Mucosa of rectum (tissue), 2 donors: ENCODE measurements around the gene TBC1D21.

Experiments used
- H3K27ac ChIP-seq, 2 donors: one replicate each; pipeline ENCODE4 v1.7.0; 2013; ENCODE audit warnings: inconsistent platforms in 2 of 2, low read depth in 2 of 2, low read length in 2 of 2
- H3K27me3 ChIP-seq, 2 donors: one replicate each; pipeline ENCODE4 v1.7.0; 2013; ENCODE audit warnings: low read length in 2 of 2; ENCODE audit not compliant: control insufficient read depth in 2 of 2, insufficient read depth in 2 of 2
- H3K36me3 ChIP-seq, 2 donors: one replicate each; pipeline ENCODE4 v1.7.0; 2013; ENCODE audit warnings: low read length in 2 of 2; ENCODE audit not compliant: control insufficient read depth in 2 of 2, insufficient read depth in 2 of 2
- H3K4me1 ChIP-seq, 2 donors: one replicate each; pipeline ENCODE4 v1.7.0; 2013; ENCODE audit warnings: low read length in 2 of 2, mild to moderate bottlenecking in 1 of 2; ENCODE audit not compliant: control insufficient read depth in 2 of 2, insufficient read depth in 2 of 2
- H3K4me3 ChIP-seq, 2 donors: one replicate each; pipeline ENCODE4 v1.7.0; 2013; ENCODE audit warnings: low read length in 2 of 2
- H3K9ac ChIP-seq, 2 donors: one replicate each; pipeline ENCODE4 v1.7.0; 2013; ENCODE audit warnings: low read length in 2 of 2, low read depth in 1 of 2, mild to moderate bottlenecking in 1 of 2
- H3K9me3 ChIP-seq, 2 donors: one replicate each; pipeline ENCODE4 v1.7.0; 2013; ENCODE audit warnings: low read length in 2 of 2; ENCODE audit not compliant: control insufficient read depth in 2 of 2
- donor health status: healthy.
- donor health status: Normal muscosa, but diverticular disease.

TBC1D21 gene

GRCh38 chr15:73909651-73910050, 36.3 kb downstream of the TBC1D21 start:
- H3K4me1 ChIP-seq: peaks cover 0 to 2% of the 10 kb centered on the region in 2 donors
- no peaks in the 10 kb centered on the region for H3K9me3 ChIP-seq
- H3K9ac ChIP-seq: no peak overlapping the region
- H3K4me3 ChIP-seq: no peak overlapping the region
- no peak overlapping the region for H3K27ac ChIP-seq
- peaks cover 0 to 4% of the 10 kb centered on the region in 2 donors for H3K27me3 ChIP-seq
- H3K36me3 ChIP-seq: no peaks in the 10 kb centered on the region

- Histone ChIP-seq H3K36me3 (no peaks in the 10 kb centered on the region), H3K27ac (no peak overlapping the region), H3K9ac (no peak overlapping the region), H3K4me1 (peaks cover 0 to 2% of the 10 kb centered on the region in 2 donors), H3K27me3 (peaks cover 0 to 4% of the 10 kb centered on the region in 2 donors), H3K4me3 (no peak overlapping the region), H3K9me3 (no peaks in the 10 kb centered on the region)
Measured at GRCh38 chr15:73910522-73911303, 37.3 kb downstream of the TBC1D21 start.

- H3K9ac ChIP-seq: no peak overlapping the region
- H3K36me3 ChIP-seq: no peaks in the 10 kb centered on the region
- H3K4me3 ChIP-seq: no peak overlapping the region
- H3K9me3 ChIP-seq: no peaks in the 10 kb centered on the region
- peaks cover 0 to 4% of the 10 kb centered on the region in 2 donors for H3K27me3 ChIP-seq
- peaks cover 0 to 2% of the 10 kb centered on the region in 2 donors for H3K4me1 ChIP-seq
- H3K27ac ChIP-seq: no peak overlapping the region
Measured at GRCh38 chr15:73912030-73912596, 38.7 kb downstream of the TBC1D21 start.

- Histone ChIP-seq H3K27ac (no peak overlapping the region), H3K27me3 (peaks cover 0 to 4% of the 10 kb centered on the region in 2 donors), H3K9me3 (no peaks in the 10 kb centered on the region), H3K4me3 (no peak overlapping the region), H3K4me1 (no peaks in the 10 kb centered on the region), H3K36me3 (no peaks in the 10 kb centered on the region), H3K9ac (no peak overlapping the region)
Measured at GRCh38 chr15:73914145-73914544, 40.8 kb downstream of the TBC1D21 start.

GRCh38 chr15:73915082-73915481, 41.7 kb downstream of the TBC1D21 start:
- Histone ChIP-seq H3K36me3 (no peaks in the 10 kb centered on the region), H3K9me3 (no peaks in the 10 kb centered on the region), H3K27ac (no peak overlapping the region), H3K4me1 (no peaks in the 10 kb centered on the region), H3K4me3 (no peak overlapping the region), H3K27me3 (peaks cover 0 to 4% of the 10 kb centered on the region in 2 donors), H3K9ac (no peak overlapping the region)

GRCh38 chr15:73918784-73919183, 45.4 kb downstream of the TBC1D21 start:
- Histone ChIP-seq H3K9ac (no peak overlapping the region), H3K4me1 (peaks cover 3 to 10% of the 10 kb centered on the region in 2 donors), H3K9me3 (no peaks in the 10 kb centered on the region), H3K36me3 (no peaks in the 10 kb centered on the region), H3K4me3 (no peak overlapping the region), H3K27ac (no peak overlapping the region), H3K27me3 (no peaks in the 10 kb centered on the region)

- Histone ChIP-seq H3K4me3 (no peak overlapping the region), H3K9ac (no peak overlapping the region), H3K27ac (no peak overlapping the region), H3K4me1 (peaks cover 11 to 17% of the 10 kb centered on the region in 2 donors), H3K36me3 (no peaks in the 10 kb centered on the region), H3K27me3 (no peaks in the 10 kb centered on the region), H3K9me3 (no peaks in the 10 kb centered on the region)
Measured at GRCh38 chr15:73919706-73920105, 46.3 kb downstream of the TBC1D21 start.

GRCh38 chr15:73921254-73921925, 48.0 kb downstream of the TBC1D21 start:
- H3K9me3 ChIP-seq: no peaks in the 10 kb centered on the region
- H3K9ac ChIP-seq: no peak overlapping the region
- no peaks in the 10 kb centered on the region for H3K36me3 ChIP-seq
- H3K4me1 ChIP-seq: peaks cover 16 to 22% of the 10 kb centered on the region in 2 donors
- no peak overlapping the region for H3K4me3 ChIP-seq
- no peak overlapping the region for H3K27ac ChIP-seq
- H3K27me3 ChIP-seq: no peaks in the 10 kb centered on the region

GRCh38 chr15:73922186-73923151, 49.1 kb downstream of the TBC1D21 start:
- H3K27me3 ChIP-seq: no peaks in the 10 kb centered on the region
- H3K27ac ChIP-seq: peak overlapping the region; percentile 23 to 72
- H3K4me3 ChIP-seq: no peak overlapping the region
- peaks cover 19 to 28% of the 10 kb centered on the region in 2 donors for H3K4me1 ChIP-seq
- H3K9ac ChIP-seq: no peak overlapping the region
- H3K9me3 ChIP-seq: no peaks in the 10 kb centered on the region
- H3K36me3 ChIP-seq: no peaks in the 10 kb centered on the region
